MCF 10A (cell line): ENCODE data around the gene IL22RA1. TPM values are rescaled to one million over a fixed set of nuclear protein-coding genes. Genes with fewer than 3 reads are reported as not detected.

Source experiments
- BruUV-seq: library from RNA; stranded (reverse); fragments of 400-500 nt; replicated peaks from 2 replicates; lab custom pipeline; 2021; lab: Mats Ljungman, UMichigan
- CTCF ChIA-PET: fragments of 300-600 bp; sonication (Branson Sonifier 250); formaldehyde crosslinking; extraction: SDS; loops from one replicate; lab custom pipeline; 2021; ENCODE audit warnings: antibody characterized with exemption, inconsistent platforms; lab: Yijun Ruan, JAX
- POLR2A ChIA-PET: fragments of 300-600, 350-650 bp; sonication (Branson Sonifier 250); formaldehyde crosslinking; extraction: SDS; loops from one replicate; lab custom pipeline; 2020; ENCODE audit warnings: antibody characterized with exemption, inconsistent platforms; lab: Yijun Ruan, JAX
- DNase-seq: peaks from one replicate; pipeline ENCODE4 v3.0.0-alpha.2; 2018; ENCODE audit not compliant: unreplicated experiment
- H3K27ac Mint-ChIP-seq: one replicate; pipeline ENCODE4 v1.8.0; 2022; ENCODE audit warnings: mild to moderate bottlenecking, low read depth, mixed read lengths; ENCODE audit not compliant: unreplicated experiment
- H3K27me3 Mint-ChIP-seq: one replicate; pipeline ENCODE4 v1.8.0; 2022; ENCODE audit warnings: mixed read lengths; ENCODE audit not compliant: insufficient read depth, unreplicated experiment
- H3K36me3 Mint-ChIP-seq: one replicate; pipeline ENCODE4 v1.8.0; 2022; ENCODE audit warnings: mild to moderate bottlenecking, moderate library complexity, mixed read lengths; ENCODE audit not compliant: insufficient read depth, unreplicated experiment
- H3K4me1 Mint-ChIP-seq: one replicate; pipeline ENCODE4 v1.8.0; 2022; ENCODE audit warnings: mixed read lengths; ENCODE audit not compliant: insufficient read depth, unreplicated experiment
- H3K4me3 Mint-ChIP-seq: one replicate; pipeline ENCODE4 v1.8.0; 2022; ENCODE audit warnings: mild to moderate bottlenecking, moderate library complexity, mixed read lengths; ENCODE audit not compliant: unreplicated experiment
- H3K9me3 Mint-ChIP-seq: one replicate; pipeline ENCODE4 v1.8.0; 2022; ENCODE audit warnings: mixed read lengths; ENCODE audit not compliant: unreplicated experiment
- CTCF ChIP-seq: fragments of 200-600 bp; IDR thresholded peaks from one replicate; pipeline ENCODE4 v1.8.0; 2022; ENCODE audit warnings: antibody characterized with exemption, mild to moderate bottlenecking; ENCODE audit not compliant: unreplicated experiment
- intact Hi-C: fragments of 100-400 bp; cut with micrococcal nuclease; formaldehyde crosslinking; loops from 2 replicates; pipeline ENCODE4 v1.14.1; 2022
- total RNA-seq: library from RNA; stranded (reverse); gene quantifications from 2 replicates; pipeline ENCODE4 v1.2.3, GENCODE V29; 2022

IL22RA1 gene
- total RNA-seq, 1 experiment from 2014 or later, result not detected

- H3K27ac Mint-ChIP-seq, result no peak overlapping the region
- intact Hi-C loops, result loop anchor here (1.0 kb wide), 4 partner anchors 49 to 242 kb away; no protein-coding TSS in a partner anchor
- POLR2A ChIA-PET, result interaction anchor here (0.6 to 2.5 kb wide), 17 partner anchors 8 to 685 kb away, joined by 3 to 22 read pairs (median 4); no protein-coding TSS in a partner anchor
Observed at GRCh38 chr1:24149866-24150233, 6.9 kb upstream of the IL22RA1 start.

GRCh38 chr1:24147816-24148215, 4.9 kb upstream of the IL22RA1 start:
- Mint-ChIP-seq H3K27ac (no peak overlapping the region), H3K36me3 (no peaks in the 10 kb centered on the region), H3K9me3 (no peaks in the 10 kb centered on the region), H3K4me1 (peaks cover 21% of the 10 kb centered on the region), H3K4me3 (no peak overlapping the region), H3K27me3 (no peaks in the 10 kb centered on the region)
- CTCF ChIA-PET, result interaction anchor here (0.5 to 5.5 kb wide), 8 partner anchors 10 to 562 kb away, joined by 3 to 54 read pairs (median 4); no protein-coding TSS in a partner anchor
- POLR2A ChIA-PET, result no interaction called here
- TF ChIP-seq CTCF, result no peak
- no peak for DNase-seq
- intact Hi-C loops, result no loop called here
- BruUV-seq, result no TSS peak

More at GRCh38 chr1:24149866-24150233, 6.9 kb upstream of the IL22RA1 start:
- peak overlapping the region; percentile 58 for H3K4me3 Mint-ChIP-seq
- H3K9me3 Mint-ChIP-seq, result no peaks in the 10 kb centered on the region
- DNase-seq, result peak; percentile 73
- CTCF ChIA-PET, result interaction anchor here (0.6 to 5.5 kb wide), 31 partner anchors 8 to 487 kb away, joined by 3 to 54 read pairs (median 4); partner anchors contain the start of genes IFNLR1 and MYOM3
- no peak for TF ChIP-seq CTCF
- H3K36me3 Mint-ChIP-seq, result no peaks in the 10 kb centered on the region
- peaks cover 20% of the 10 kb centered on the region for H3K4me1 Mint-ChIP-seq
- no TSS peak for BruUV-seq
- no peaks in the 10 kb centered on the region for H3K27me3 Mint-ChIP-seq

- no TSS peak for BruUV-seq
- no peak overlapping the region for H3K27ac Mint-ChIP-seq
- peaks cover 27% of the 10 kb centered on the region for H3K4me1 Mint-ChIP-seq
- intact Hi-C loops, result no loop called here
- H3K27me3 Mint-ChIP-seq, result no peaks in the 10 kb centered on the region
- DNase-seq, result no peak
- no peaks in the 10 kb centered on the region for H3K9me3 Mint-ChIP-seq
- TF ChIP-seq CTCF, result no peak
- no peaks in the 10 kb centered on the region for H3K36me3 Mint-ChIP-seq
- CTCF ChIA-PET, result interaction anchor here (0.6 to 4.1 kb wide), 3 partner anchors 11 to 52 kb away, joined by 4 to 54 read pairs (median 5); no protein-coding TSS in a partner anchor
- POLR2A ChIA-PET, result no interaction called here
- no peak overlapping the region for H3K4me3 Mint-ChIP-seq
Observed at GRCh38 chr1:24147194-24147593, 4.3 kb upstream of the IL22RA1 start.

GRCh38 chr1:24141311-24141997, 1.5 kb downstream of the IL22RA1 start:
- ChIA-PET CTCF (interaction anchor here (0.6 to 0.9 kb wide), 2 partner anchors 43 to 250 kb away, joined by 3 to 4 read pairs; no protein-coding TSS in a partner anchor), POLR2A (interaction anchor here (1.6 to 3.7 kb wide), 2 partner anchors 8 to 21 kb away, joined by 6 to 26 read pairs; no protein-coding TSS in a partner anchor)
- H3K4me3 Mint-ChIP-seq, result no peak overlapping the region
- no peak overlapping the region for H3K27ac Mint-ChIP-seq
- H3K36me3 Mint-ChIP-seq, result no peaks in the 10 kb centered on the region
- no peak for TF ChIP-seq CTCF
- H3K4me1 Mint-ChIP-seq, result peaks cover 7% of the 10 kb centered on the region
- DNase-seq, result no peak
- H3K9me3 Mint-ChIP-seq, result no peaks in the 10 kb centered on the region
- H3K27me3 Mint-ChIP-seq, result no peaks in the 10 kb centered on the region
- BruUV-seq, result no TSS peak
- intact Hi-C loops, result no loop called here
